ENCODE measurements around the gene RALB.

Gene RALB

DNA sequence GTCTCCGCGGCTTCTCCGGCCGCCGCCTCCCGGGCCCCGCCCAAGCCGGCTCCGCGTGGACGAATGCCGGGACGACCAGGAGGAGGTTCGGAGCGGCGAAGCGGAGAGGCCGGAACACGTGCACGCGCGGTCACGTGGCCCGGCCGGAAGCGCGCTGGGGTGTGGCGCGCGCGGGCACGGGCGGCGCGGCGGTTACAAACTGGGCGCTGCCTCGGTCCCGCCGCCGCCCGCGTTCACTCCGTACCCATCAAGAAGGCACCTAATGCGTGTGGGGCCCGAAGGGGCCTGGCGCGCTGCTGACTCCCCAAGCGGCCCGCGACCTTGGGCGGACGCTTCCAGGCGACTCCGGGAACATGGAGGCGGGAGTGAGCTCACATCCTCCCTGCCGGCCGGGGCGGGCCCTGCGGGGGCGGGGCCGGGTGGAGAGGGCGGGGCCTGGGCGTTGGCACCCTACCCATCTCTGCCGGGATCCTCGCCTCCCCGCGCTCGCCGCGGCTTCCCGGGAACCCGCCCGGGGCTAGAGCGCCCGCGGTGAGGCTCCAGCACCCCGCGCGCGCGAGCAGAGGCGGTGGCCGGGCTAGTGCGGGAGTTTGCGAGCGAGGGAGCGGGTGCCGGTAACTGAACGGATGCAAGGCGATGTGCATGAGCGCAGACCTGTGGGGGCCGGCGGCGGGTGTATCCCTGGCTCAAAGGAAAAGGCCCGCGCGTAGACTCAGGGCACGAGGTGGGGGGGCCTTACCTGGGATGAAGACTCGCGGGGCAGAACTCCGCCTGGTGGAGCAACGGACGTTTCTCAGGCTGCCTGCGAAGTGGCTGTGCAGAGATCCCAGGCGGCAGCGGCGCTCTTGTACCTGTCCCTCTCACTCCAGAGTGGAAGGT is 29.4 kb upstream of the RALB start, which contains the start of gene TMEM185B:
TMEM185B (minus strand) TSS at position 367 of the 879 bp plus-strand sequence. CDS start 424 bp downstream, outside the sequence.
- ATAC-seq (ENCODE audit: insufficient read depth, low read depth) (peak; percentile 90), DNase-seq (peak; percentile 95)
- H3K27me3 ChIP-seq (ENCODE audit: insufficient read depth, low read length, poor library complexity) = no peaks in the 10 kb centered on the region
- peak within 1 kb of the TSS; percentile 70 for H3K9ac ChIP-seq (ENCODE audit: low read depth, low read length)
- H3K36me3 ChIP-seq (ENCODE audit: insufficient read depth, low read length) = peaks cover 44% of the 10 kb centered on the region
- H3K27ac ChIP-seq (ENCODE audit: low read length) = peak within 1 kb of the TSS; percentile 93
- H4K20me1 ChIP-seq (ENCODE audit: insufficient read depth, low read length) = peaks cover 21% of the 10 kb centered on the region
- H3K4me3 ChIP-seq (ENCODE audit: low read depth in 1 of 2, low read length in 2 of 2) = peak within 1 kb of the TSS; percentile 47 to 65
- peaks cover 56% of the 10 kb centered on the region for H3K79me2 ChIP-seq (ENCODE audit: insufficient read depth, low read length)
- TF ChIP-seq EZH2 (IDR thresholded peaks at IDR 0.05; ENCODE audit: borderline replicate concordance, low read depth, low read length, severe bottlenecking) = no peak
- TF ChIP-seq, protein P1, sequence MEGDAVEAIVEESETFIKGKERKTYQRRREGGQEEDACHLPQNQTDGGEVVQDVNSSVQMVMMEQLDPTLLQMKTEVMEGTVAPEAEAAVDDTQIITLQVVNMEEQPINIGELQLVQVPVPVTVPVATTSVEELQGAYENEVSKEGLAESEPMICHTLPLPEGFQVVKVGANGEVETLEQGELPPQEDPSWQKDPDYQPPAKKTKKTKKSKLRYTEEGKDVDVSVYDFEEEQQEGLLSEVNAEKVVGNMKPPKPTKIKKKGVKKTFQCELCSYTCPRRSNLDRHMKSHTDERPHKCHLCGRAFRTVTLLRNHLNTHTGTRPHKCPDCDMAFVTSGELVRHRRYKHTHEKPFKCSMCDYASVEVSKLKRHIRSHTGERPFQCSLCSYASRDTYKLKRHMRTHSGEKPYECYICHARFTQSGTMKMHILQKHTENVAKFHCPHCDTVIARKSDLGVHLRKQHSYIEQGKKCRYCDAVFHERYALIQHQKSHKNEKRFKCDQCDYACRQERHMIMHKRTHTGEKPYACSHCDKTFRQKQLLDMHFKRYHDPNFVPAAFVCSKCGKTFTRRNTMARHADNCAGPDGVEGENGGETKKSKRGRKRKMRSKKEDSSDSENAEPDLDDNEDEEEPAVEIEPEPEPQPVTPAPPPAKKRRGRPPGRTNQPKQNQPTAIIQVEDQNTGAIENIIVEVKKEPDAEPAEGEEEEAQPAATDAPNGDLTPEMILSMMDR (IDR thresholded peaks at IDR 0.05; ENCODE audit: borderline replicate concordance, extremely low read depth, low read length, poor library complexity, severe bottlenecking) = peak; percentile 36
- H3K4me2 ChIP-seq (ENCODE audit: insufficient read depth, low read length) = peak within 1 kb of the TSS; percentile 90
- peaks cover 65% of the 10 kb centered on the region for H3K4me1 ChIP-seq (ENCODE audit: insufficient read depth, low read length)
- H2AFZ ChIP-seq (ENCODE audit: low read depth, low read length) = peak within 1 kb of the TSS; percentile 73
- H3K9me3 ChIP-seq (ENCODE audit: insufficient read depth, low read length, severe bottlenecking) = no peaks in the 10 kb centered on the region

DNA sequence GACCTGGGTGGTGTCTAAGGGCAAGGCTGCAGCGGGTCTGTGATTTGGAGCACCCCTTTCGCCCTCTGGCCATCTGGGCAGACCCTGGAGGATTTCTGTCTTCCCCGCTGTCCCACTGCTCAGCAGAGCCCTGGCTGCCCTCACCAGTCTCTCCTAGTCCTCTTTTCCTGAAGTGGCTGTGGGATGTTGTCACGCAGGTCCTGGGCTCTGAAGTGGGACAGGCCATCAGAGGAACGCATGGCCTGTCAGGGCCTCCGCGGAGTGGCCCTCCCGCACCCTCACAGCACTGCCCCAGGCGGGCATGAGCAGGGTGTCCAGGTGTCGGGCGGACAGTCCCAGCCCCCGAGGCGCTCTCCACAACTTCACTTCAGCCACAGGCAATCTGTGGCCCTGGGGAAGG is 28.4 kb upstream of the RALB start:
- ATAC-seq (ENCODE audit: insufficient read depth, low read depth) (no peak), DNase-seq (no peak)
- TF ChIP-seq, protein P1 (IDR thresholded peaks at IDR 0.05; ENCODE audit: borderline replicate concordance, extremely low read depth, low read length, poor library complexity, severe bottlenecking) = no peak
- TF ChIP-seq EZH2 (IDR thresholded peaks at IDR 0.05; ENCODE audit: borderline replicate concordance, low read depth, low read length, severe bottlenecking) = no peak
- peaks cover 12% of the 10 kb centered on the region; the same call in 1 of the 2 replicates for H4K20me1 ChIP-seq (ENCODE audit: insufficient read depth, low read length)
- peak overlapping the region; percentile 73 for H2AFZ ChIP-seq (ENCODE audit: low read depth, low read length)
- peaks cover 65% of the 10 kb centered on the region for H3K4me1 ChIP-seq (ENCODE audit: insufficient read depth, low read length)
- peaks cover 34% of the 10 kb centered on the region for H3K36me3 ChIP-seq (ENCODE audit: insufficient read depth, low read length)
- peak overlapping the region; percentile 93 for H3K27ac ChIP-seq (ENCODE audit: low read length)
- no peaks in the 10 kb centered on the region for H3K9me3 ChIP-seq (ENCODE audit: insufficient read depth, low read length, severe bottlenecking)
- H3K27me3 ChIP-seq (ENCODE audit: insufficient read depth, low read length, poor library complexity) = no peaks in the 10 kb centered on the region
- H3K79me2 ChIP-seq (ENCODE audit: insufficient read depth, low read length) = peaks cover 47% of the 10 kb centered on the region
- peak overlapping the region; percentile 70 for H3K9ac ChIP-seq (ENCODE audit: low read depth, low read length)
- peak overlapping the region; percentile 47 to 65; a peak in 3 of 4 replicates for H3K4me3 ChIP-seq (ENCODE audit: low read depth in 1 of 2, low read length in 2 of 2)
- H3K4me2 ChIP-seq (ENCODE audit: insufficient read depth, low read length) = peak overlapping the region; percentile 90

DNA sequence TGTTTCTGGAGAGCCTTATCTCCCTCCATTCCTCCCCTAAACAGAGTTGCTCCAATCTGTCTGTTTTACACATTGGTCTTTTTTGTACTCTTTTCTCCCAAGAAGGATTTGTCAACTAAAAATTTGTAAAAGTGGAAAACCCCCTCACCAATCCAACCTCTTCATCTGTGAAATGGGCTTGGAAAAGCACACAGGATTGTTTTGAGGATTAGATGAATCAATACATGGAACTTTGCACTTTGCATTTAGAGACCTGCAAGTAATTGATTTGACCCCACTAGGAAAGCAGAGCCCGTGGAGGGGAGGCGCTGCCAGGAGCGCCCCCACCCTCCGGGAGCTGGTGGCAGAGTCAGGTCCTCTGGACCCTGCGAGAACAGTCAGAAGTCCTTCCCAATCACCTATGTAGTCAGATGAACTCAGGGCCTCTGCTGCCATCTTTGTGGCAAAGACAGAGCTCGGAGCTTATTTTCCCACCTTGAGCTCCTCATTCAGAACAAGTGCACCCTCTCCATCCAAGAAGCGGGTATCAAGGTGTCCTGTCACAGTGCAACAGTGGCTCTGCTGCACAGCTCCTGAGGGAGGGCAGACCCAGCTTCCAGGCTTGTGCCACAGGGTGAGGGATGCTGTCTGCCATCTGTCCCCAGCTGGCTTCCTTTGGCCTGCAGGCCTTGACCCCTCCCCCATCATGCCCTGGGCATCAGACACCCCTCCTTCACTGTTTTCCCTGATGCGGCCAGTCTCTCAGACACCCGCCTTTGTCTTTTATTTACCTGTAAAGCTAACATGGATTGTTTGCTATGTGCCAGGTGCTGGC is 27.7 kb upstream of the RALB start:
- Histone ChIP-seq H4K20me1 (ENCODE audit: insufficient read depth, low read length) (peaks cover 5% of the 10 kb centered on the region; the same call in 1 of the 2 replicates), H3K36me3 (ENCODE audit: insufficient read depth, low read length) (peaks cover 27% of the 10 kb centered on the region), H3K4me3 (ENCODE audit: low read depth in 1 of 2, low read length in 2 of 2) (peak overlapping the region in 1 of 2 experiments; percentile 65; a peak in 1 of 4 replicates), H3K4me1 (ENCODE audit: insufficient read depth, low read length) (peaks cover 60% of the 10 kb centered on the region), H3K9me3 (ENCODE audit: insufficient read depth, low read length, severe bottlenecking) (no peaks in the 10 kb centered on the region), H3K79me2 (ENCODE audit: insufficient read depth, low read length) (peaks cover 40% of the 10 kb centered on the region), H3K27me3 (ENCODE audit: insufficient read depth, low read length, poor library complexity) (no peaks in the 10 kb centered on the region), H3K9ac (ENCODE audit: low read depth, low read length) (peak overlapping the region; percentile 70), H3K27ac (ENCODE audit: low read length) (no peak overlapping the region), H2AFZ (ENCODE audit: low read depth, low read length) (no peak overlapping the region), H3K4me2 (ENCODE audit: insufficient read depth, low read length) (peak overlapping the region; percentile 90)
- DNase-seq (no peak), ATAC-seq (ENCODE audit: insufficient read depth, low read depth) (no peak)
- TF ChIP-seq, protein P1 (IDR thresholded peaks at IDR 0.05; ENCODE audit: borderline replicate concordance, extremely low read depth, low read length, poor library complexity, severe bottlenecking) = no peak
- TF ChIP-seq EZH2 (IDR thresholded peaks at IDR 0.05; ENCODE audit: borderline replicate concordance, low read depth, low read length, severe bottlenecking) = no peak
